HG02973 (cell line): Measurements from ENCODE around the gene ACTR5.
"Not testable (repeated sequence)": the region's sequence is repeated elsewhere in the genome, so short reads cannot be mapped to it uniquely, and the experiment has no call there.

Experiments used
- ATAC-seq: cut with Tn5 transposase; IDR thresholded peaks from one replicate; pipeline ENCODE4 v1.9.1; 2021; ENCODE audit warnings: moderate library complexity; ENCODE audit not compliant: unreplicated experiment

ACTR5 gene

GRCh38 chr20:38804682-38805501 is 56.6 kb downstream of the ACTR5 start:
- no peak for ATAC-seq

- ATAC-seq: peak; percentile 43
Measured at GRCh38 chr20:38805502-38805957, 57.3 kb downstream of the ACTR5 start, which contains the start of gene PPP1R16B. Gene PPP1R16B, plus strand, starts transcription at chr20:38805697. Its CDS starts 30,229 bp downstream, at chr20:38835926.

- ATAC-seq: no peak
Measured at GRCh38 chr20:38805958-38806854, 57.9 kb downstream of the ACTR5 start.

GRCh38 chr20:38806855-38807655 is 58.8 kb downstream of the ACTR5 start:
- no peak for ATAC-seq

GRCh38 chr20:38809942-38810341 is 61.7 kb downstream of the ACTR5 start:
- no peak for ATAC-seq

- no peak for ATAC-seq
Measured at GRCh38 chr20:38810926-38811630, 62.8 kb downstream of the ACTR5 start.

- ATAC-seq: no peak
Measured at GRCh38 chr20:38811769-38812168, 63.5 kb downstream of the ACTR5 start.

GRCh38 chr20:38812182-38812581 is 63.9 kb downstream of the ACTR5 start:
- no peak for ATAC-seq

- ATAC-seq: no peak
Measured at GRCh38 chr20:38812709-38813573, 64.7 kb downstream of the ACTR5 start.

GRCh38 chr20:38813574-38813962 is 65.3 kb downstream of the ACTR5 start:
- ATAC-seq: not testable (repeated sequence)

- no peak for ATAC-seq
Measured at GRCh38 chr20:38815446-38815845, 67.2 kb downstream of the ACTR5 start.

- no peak for ATAC-seq
Measured at GRCh38 chr20:38818113-38819065, 70.1 kb downstream of the ACTR5 start.
